GM12878 (cell line): ENCODE results near the gene SESN1. TPM values are rescaled to one million over a fixed set of nuclear protein-coding genes. Genes with fewer than 3 reads are reported as not detected.

Experiments used
- ATAC-seq: fragments of 200-7000 bp; cut with Tn5 transposase; 3 replicates; pipeline ENCODE4 v1.9.1; 2020; ENCODE audit warnings: mild to moderate bottlenecking, moderate library complexity
- BruUV-seq: library from RNA; stranded (reverse); fragments of 400-500 nt; replicated peaks from 2 replicates; lab custom pipeline; 2021; lab: Mats Ljungman, UMichigan
- CTCF ChIA-PET: fragments of 300-600 bp; sonication (Branson Sonifier 250); formaldehyde crosslinking; extraction: SDS; loops from one replicate; lab custom pipeline; 2021; ENCODE audit warnings: inconsistent platforms; lab: Yijun Ruan, JAX
- POLR2A ChIA-PET: fragments of 350-600 bp; formaldehyde crosslinking; extraction: SDS; loops from one replicate; lab custom pipeline; 2021; ENCODE audit warnings: inconsistent platforms; lab: Charles Lee
- RAD21 ChIA-PET: fragments of 300-600 bp; sonication (Branson Sonifier 250); formaldehyde crosslinking; loops from one replicate; lab custom pipeline; 2023; ENCODE audit warnings: antibody characterized with exemption; ENCODE audit not compliant: unreplicated experiment; lab: Charles Lee
- SMC1A ChIA-PET: fragments of 300-600 bp; sonication (Branson Sonifier 250); formaldehyde crosslinking; loops from one replicate; lab custom pipeline; 2023; ENCODE audit not compliant: unreplicated experiment, uncharacterized antibody; lab: Charles Lee
- DNase-seq: peaks from one replicate; pipeline ENCODE4 v3.0.0-alpha.2; 2011; ENCODE audit warnings: low read depth, low spot score
- FAIRE-seq: peaks from 3 replicates; lab custom pipeline; 2011; peaks lifted over from hg19 to GRCh38; lab: Jason Lieb, UNC
- H2AFZ ChIP-seq: 2 replicates; pipeline ENCODE4 v1.6.0; 2011; ENCODE audit warnings: low read depth, low read length, control low read depth; ENCODE audit not compliant: control insufficient read depth
- H3K27ac ChIP-seq: 2 replicates; pipeline ENCODE4 v1.5.1; 2011; ENCODE audit warnings: control low read depth; ENCODE audit not compliant: control insufficient read depth, insufficient read depth
- H3K27me3 ChIP-seq, 2 experiments: replicated peaks in 1 of 2; 2 replicates each; pipeline versions ENCODE4 v1.6.0 to v1.6.1; 2011; ENCODE audit warnings: low read length in 1 of 2; ENCODE audit not compliant: control insufficient read depth in 2 of 2, insufficient read depth in 2 of 2
- H3K36me3 ChIP-seq, 2 experiments: 2 replicates each; pipeline ENCODE4 v1.5.1; 2011; ENCODE audit warnings: low read length in 1 of 2; ENCODE audit not compliant: control insufficient read depth in 2 of 2, insufficient read depth in 2 of 2
- H3K4me1 ChIP-seq: 2 replicates; pipeline ENCODE4 v1.6.1; 2011; ENCODE audit warnings: mild to moderate bottlenecking, low read length, moderate library complexity, mixed read lengths; ENCODE audit not compliant: control insufficient read depth, insufficient read depth
- H3K4me2 ChIP-seq: 2 replicates; pipeline ENCODE4 v1.6.0; 2011; ENCODE audit warnings: control low read depth; ENCODE audit not compliant: control insufficient read depth, insufficient read depth
- H3K4me3 ChIP-seq: fragments of 200-600 bp; sonication (generic); 2 replicates; pipeline ENCODE4 v1.5.1; 2016
- H3K79me2 ChIP-seq: 2 replicates; pipeline ENCODE4 v1.6.0; 2011; ENCODE audit warnings: low read length; ENCODE audit not compliant: control insufficient read depth, insufficient read depth
- H3K9ac ChIP-seq: 2 replicates; pipeline ENCODE4 v1.8.0; 2011; ENCODE audit warnings: low read length, control low read depth, mixed read lengths; ENCODE audit not compliant: control insufficient read depth, insufficient read depth
- H3K9me3 ChIP-seq: replicated peaks from 3 replicates; pipeline ENCODE4 v1.5.1; 2011; ENCODE audit warnings: mild to moderate bottlenecking, low read length; ENCODE audit not compliant: control insufficient read depth, insufficient read depth
- H4K20me1 ChIP-seq: 2 replicates; pipeline ENCODE4 v1.6.0; 2011; ENCODE audit not compliant: control insufficient read depth, insufficient read depth
- ASH2L ChIP-seq: fragments of 300-600, 200-600 bp; sonication (generic); IDR thresholded peaks from 2 replicates; pipeline ENCODE4 v1.6.1; 2017; ENCODE audit warnings: low read depth, mild to moderate bottlenecking, borderline replicate concordance
- BCL3 ChIP-seq: IDR thresholded peaks from 2 replicates; pipeline ENCODE4 v1.6.1; 2011; ENCODE audit warnings: borderline replicate concordance, low read depth, mild to moderate bottlenecking, moderate library complexity, low read length; ENCODE audit not compliant: insufficient read depth, poor library complexity, severe bottlenecking
- CHD2 ChIP-seq: IDR thresholded peaks from 2 replicates; pipeline ENCODE4 v1.6.1; 2011; ENCODE audit warnings: low read depth, low read length, improper control_type of control experiment, borderline replicate concordance
- CHD4 ChIP-seq: fragments of 200-600 bp; sonication (generic); IDR thresholded peaks from 2 replicates; pipeline ENCODE4 v1.6.1; 2016; ENCODE audit warnings: mild to moderate bottlenecking
- ESRRA ChIP-seq: IDR thresholded peaks from 2 replicates; pipeline ENCODE4 v1.6.1; 2012; ENCODE audit warnings: mild to moderate bottlenecking, low read length, improper control_type of control experiment
- GATAD2B ChIP-seq: fragments of 450-650 bp; conservative IDR thresholded peaks from 2 replicates; pipeline ENCODE4 v1.6.1; 2017; ENCODE audit warnings: low read depth, mild to moderate bottlenecking, moderate library complexity
- MLLT1 ChIP-seq: fragments of 450-650 bp; IDR thresholded peaks from 2 replicates; pipeline ENCODE4 v1.6.1; 2016; ENCODE audit warnings: mild to moderate bottlenecking
- MYB ChIP-seq: fragments of 150-350 bp; IDR thresholded peaks from 2 replicates; pipeline ENCODE4 v1.6.1; 2014; ENCODE audit warnings: mild to moderate bottlenecking, low read depth, low read length, borderline replicate concordance
- NBN ChIP-seq: fragments of 450-650 bp; IDR thresholded peaks from 2 replicates; pipeline ENCODE4 v1.6.1; 2016
- NR2C2 ChIP-seq: IDR thresholded peaks from 2 replicates; pipeline ENCODE4 v1.6.1; 2011; ENCODE audit warnings: borderline replicate concordance, low read depth; ENCODE audit not compliant: control insufficient read depth, insufficient read length
- NRF1 ChIP-seq: conservative IDR thresholded peaks from 2 replicates; pipeline ENCODE4 v1.6.1; 2011; ENCODE audit warnings: mild to moderate bottlenecking, low read depth, low read length, improper control_type of control experiment
- POLR2AphosphoS5 ChIP-seq: IDR thresholded peaks from 2 replicates; pipeline ENCODE4 v1.6.1; 2011; ENCODE audit warnings: mild to moderate bottlenecking, low read length, inconsistent platforms
- SREBF1 ChIP-seq: IDR thresholded peaks from 2 replicates; pipeline ENCODE4 v1.6.1; 2012; ENCODE audit warnings: mild to moderate bottlenecking, low read length
- STAT1 ChIP-seq: fragments of 450-650 bp; conservative IDR thresholded peaks from 2 replicates; pipeline ENCODE4 v1.6.1; 2014; ENCODE audit warnings: antibody characterized with exemption, mild to moderate bottlenecking
- SUZ12 ChIP-seq: fragments of 200-600 bp; sonication (generic); IDR thresholded peaks from one replicate; pipeline ENCODE4 v1.6.1; 2018; ENCODE audit warnings: antibody characterized with exemption, mild to moderate bottlenecking; ENCODE audit not compliant: unreplicated experiment
- TCF3 ChIP-seq: IDR thresholded peaks from 2 replicates; pipeline ENCODE4 v1.6.1; 2012; ENCODE audit warnings: low read depth, mild to moderate bottlenecking, low read length, borderline replicate concordance; ENCODE audit not compliant: insufficient read depth
- WRNIP1 ChIP-seq: IDR thresholded peaks from 2 replicates; pipeline ENCODE4 v1.6.1; 2011; ENCODE audit warnings: low read depth, low read length, improper control_type of control experiment, borderline replicate concordance
- WGBS: methylation state at CpG from one replicate; pipeline ENCODE4 v1.1.6; 2016; ENCODE audit warnings: low lambda C conversion rate; ENCODE audit not compliant: insufficient replicate concordance, insufficient coverage; ENCODE audit errors: missing lambda C conversion rate; 5-methylcytosine and 5-hydroxymethylcytosine counted together
- in situ Hi-C: fragments of 300-500 bp; cut with MboI; formaldehyde crosslinking; loops from 9 replicates; pipeline ENCODE4 v1.14.3; 2018; ENCODE audit warnings: mixed read lengths
- intact Hi-C: fragments of 100-400 bp; cut with micrococcal nuclease; formaldehyde crosslinking; loops from one replicate; pipeline ENCODE4 v1.14.2; 2022; ENCODE audit not compliant: unreplicated experiment
- polyA plus RNA-seq, 11 experiments: library from polyadenylated mRNA; depleted of rRNA in 4 of 11; unstranded in 6 of 11; stranded (reverse) in 5 of 11; fragments of >200 nt; fragmentation: Nextera tagmentation in 4 of 11; fragmentation: Illumina TruSeq in 1 of 11; extraction: Ambion mirVana in 4 of 11; extraction: Trizol in 1 of 11; gene quantifications; 1 replicate in 1 of 11; 2 replicates in 10 of 11; pipeline versions ENCODE4 v1.2.1 to v1.2.3, GENCODE V29; 2011 to 2016; ENCODE audit warnings: inconsistent platforms in 2 of 11, missing spikeins in 2 of 11, low read depth in 1 of 11
- total RNA-seq, 4 experiments: library from RNA; depleted of rRNA in 3 of 4; stranded (reverse); fragments of >200 nt in 3 of 4; fragmentation: Illumina TruSeq in 1 of 4; extraction: Trizol in 1 of 4; gene quantifications; 2 replicates each; pipeline versions ENCODE4 v1.2.1 to v1.2.3, GENCODE V29; 2013 to 2021

The SESN1 gene
- total and polyA plus RNA-seq, 10 of the 15 experiments (the other 5 are each of a cell fraction or from before 2014, with no cell fraction given): 1.3 to 13.0 (median 3.3) TPM

GRCh38 chr6:109125504-109125903 is 30.9 kb upstream of the SESN1 start:
- intact Hi-C loops: no loop called here
- Histone ChIP-seq H3K4me3 (no peak overlapping the region), H3K27ac (no peak overlapping the region), H3K4me2 (no peak overlapping the region), H3K27me3 (no peaks in the 10 kb centered on the region), H3K36me3 (no peaks in the 10 kb centered on the region), H3K4me1 (peaks cover 6% of the 10 kb centered on the region), H3K9ac (no peak overlapping the region), H4K20me1 (no peaks in the 10 kb centered on the region), H3K79me2 (no peaks in the 10 kb centered on the region), H3K9me3 (no peaks in the 10 kb centered on the region), H2AFZ (no peak overlapping the region)
- RAD21 ChIA-PET: no interaction called here
- no TSS peak for BruUV-seq
- CTCF ChIA-PET: no interaction called here
- ATAC-seq (no peak), DNase-seq (no peak), FAIRE-seq (no peak)
- in situ Hi-C loops: no loop called here
- TF ChIP-seq CHD2 (no peak), SREBF1 (no peak), MLLT1 (no peak), BCL3 (no peak)
- POLR2A ChIA-PET: no interaction called here
- WGBS: 95% methylated on average over 3 of the region's 3 CpGs
- SMC1A ChIA-PET: no interaction called here

GRCh38 chr6:109124219-109124618 is 29.6 kb upstream of the SESN1 start:
- no peaks in the 10 kb centered on the region for H3K27me3 ChIP-seq
- peaks cover 6% of the 10 kb centered on the region for H3K4me1 ChIP-seq
- in situ Hi-C loops: no loop called here
- H3K4me2 ChIP-seq: no peak overlapping the region
- DNase-seq (no peak), FAIRE-seq (no peak), ATAC-seq (no peak)
- H3K9ac ChIP-seq: no peak overlapping the region
- H3K9me3 ChIP-seq: no peaks in the 10 kb centered on the region
- H3K4me3 ChIP-seq: no peak overlapping the region
- SMC1A ChIA-PET: interaction anchor here (1.6 to 1.8 kb wide), 2 partner anchors 20 to 58 kb away, joined by 4 read pairs; no protein-coding TSS in a partner anchor
- no peaks in the 10 kb centered on the region for H4K20me1 ChIP-seq
- H2AFZ ChIP-seq: no peak overlapping the region
- CTCF ChIA-PET: no interaction called here
- no peaks in the 10 kb centered on the region for H3K36me3 ChIP-seq
- 97% methylated on average over 2 of the region's 2 CpGs for WGBS
- POLR2A ChIA-PET: no interaction called here
- BruUV-seq: no TSS peak
- H3K27ac ChIP-seq: no peak overlapping the region
- intact Hi-C loops: no loop called here
- RAD21 ChIA-PET: no interaction called here
- no peaks in the 10 kb centered on the region for H3K79me2 ChIP-seq
- TF ChIP-seq MYB (no peak), WRNIP1 (no peak), SUZ12 (no peak), TCF3 (no peak), POLR2AphosphoS5 (no peak), NBN (no peak), ESRRA (no peak), GATAD2B (no peak), ASH2L (no peak), SREBF1 (no peak), CHD4 (no peak), NR2C2 (no peak), STAT1 (no peak), NRF1 (no peak)
